ENCODE results near the gene DAP. TPM values are rescaled to one million over a fixed set of nuclear protein-coding genes. Genes with fewer than 3 reads are reported as not detected.

DAP gene
- polyA plus RNA-seq, 5 donors: 80.0 to 119 (median 92.8) TPM

- DNase-seq: no peak
These were observed 1.9 kb upstream of the DAP start for GRCh38 chr5:10762776-10763500.

- DNase-seq: peak in 1 of 2 donors; percentile 20
These were observed 1.1 kb upstream of the DAP start for GRCh38 chr5:10761933-10762775.

DNA sequence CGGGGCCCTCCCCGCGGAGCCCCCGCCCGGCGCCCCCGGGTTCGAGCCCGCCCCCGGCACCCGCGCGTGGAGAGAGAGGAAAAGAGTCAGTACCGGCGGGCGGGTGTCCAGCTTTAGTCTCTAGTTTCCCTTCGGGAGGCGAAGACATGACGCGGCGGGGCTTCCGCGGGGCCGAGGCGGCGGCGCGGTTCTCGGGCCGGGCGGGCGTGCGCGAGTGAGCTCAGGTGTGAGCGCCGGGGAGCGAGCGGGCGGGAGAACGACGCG lies 181 bp downstream of the DAP start:
- DNase-seq: no peak

DNA sequence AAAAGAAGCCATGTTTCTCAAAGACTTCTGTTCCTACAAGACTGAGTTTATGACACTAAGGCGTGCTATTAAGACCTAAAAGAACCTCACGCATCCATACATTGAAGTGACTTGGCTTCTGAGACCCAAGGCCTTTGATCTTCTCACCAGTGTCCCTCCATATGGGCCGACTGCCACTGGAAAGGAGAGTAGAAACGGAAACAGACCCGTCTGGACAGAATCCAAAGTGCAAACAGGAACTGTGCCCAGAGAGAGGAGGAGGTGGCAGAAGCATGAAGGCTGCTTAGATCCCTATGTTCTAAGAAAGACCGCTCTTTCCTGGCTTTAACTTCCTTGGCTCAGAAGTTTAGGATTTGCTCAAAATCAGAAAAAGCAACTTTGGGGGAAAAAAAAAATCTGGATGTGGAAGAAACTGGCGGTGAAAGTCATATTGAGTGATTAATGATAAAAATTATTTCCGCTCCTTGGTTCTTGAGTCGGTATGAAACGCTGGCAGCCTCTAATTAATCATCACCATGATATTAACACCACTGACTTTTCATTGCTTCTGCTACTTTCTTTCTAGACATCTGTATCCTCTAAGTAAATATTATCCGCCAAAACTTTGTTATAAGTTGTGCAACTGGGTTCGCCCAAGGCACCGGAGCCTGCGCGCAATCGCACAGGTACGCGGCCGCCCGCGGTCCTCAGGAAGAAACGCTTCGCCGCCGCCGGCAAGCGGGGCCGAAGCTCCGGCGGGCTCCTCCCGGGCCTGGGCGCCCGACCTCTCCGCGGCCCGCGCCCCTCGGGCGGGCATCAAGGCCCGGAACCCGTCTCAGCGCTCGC lies 726 bp downstream of the DAP start:
- peak; percentile 64 to 77 for DNase-seq

DNA sequence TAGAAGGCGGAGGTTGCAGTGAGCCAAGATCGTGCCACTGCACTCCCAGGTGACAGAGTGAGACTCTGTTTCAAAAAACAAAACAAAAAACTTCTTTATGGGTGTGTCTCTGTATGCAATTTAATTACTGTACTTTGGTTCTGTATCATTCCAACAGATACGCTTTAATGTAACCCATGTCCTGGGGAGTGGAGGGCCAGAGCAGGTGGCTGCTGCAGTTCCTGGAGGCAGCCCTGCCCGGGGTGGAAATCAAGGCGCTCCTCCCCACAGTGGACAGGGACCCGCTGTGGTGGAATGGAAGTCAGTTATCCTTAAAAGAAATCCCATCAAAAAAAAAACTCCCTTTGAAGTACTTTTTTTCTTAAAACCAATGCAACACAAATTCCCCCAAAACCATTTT lies 1.9 kb downstream of the DAP start:
- no peak for DNase-seq

GRCh38 chr5:10757922-10758555 lies 3.0 kb downstream of the DAP start:
- no peak for DNase-seq

DNA sequence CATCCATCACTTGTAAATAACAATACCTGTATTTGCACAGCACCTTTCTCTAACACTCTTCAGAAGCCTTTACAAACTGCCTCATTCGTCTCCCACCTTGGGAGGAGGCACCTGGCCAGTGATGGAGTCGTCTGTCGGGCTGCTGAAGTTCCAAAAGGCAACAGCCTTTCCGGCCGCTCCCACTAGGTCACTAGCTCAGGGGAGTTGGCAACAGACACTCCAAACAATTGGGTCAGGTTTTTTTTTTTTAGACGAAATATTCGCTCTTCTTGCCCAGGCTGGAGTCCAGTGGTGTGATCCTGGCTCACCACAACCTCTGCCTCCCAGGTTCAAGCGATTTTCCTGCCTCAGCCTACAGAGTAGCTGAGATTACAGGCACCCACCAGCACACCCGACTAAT lies 4.0 kb downstream of the DAP start:
- DNase-seq: no peak

DNA sequence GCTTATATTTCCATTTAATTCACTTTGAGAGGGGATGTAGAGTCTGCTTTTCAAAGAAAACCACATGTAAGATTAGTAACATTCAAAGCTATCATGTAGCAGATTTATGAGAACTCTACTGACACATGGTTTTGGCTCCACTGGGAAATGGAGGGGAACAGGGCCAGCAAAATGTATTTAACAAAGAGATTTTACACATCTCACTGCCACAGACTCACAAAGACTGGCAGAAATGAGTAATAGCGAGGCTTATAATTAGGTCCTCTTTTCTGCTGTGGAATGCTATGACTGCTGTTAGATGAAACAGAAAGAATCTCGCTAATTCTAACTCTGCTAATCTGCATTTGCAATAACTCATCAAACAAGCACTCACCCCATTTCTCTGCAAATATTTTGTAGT lies 4.5 kb downstream of the DAP start:
- no peak for DNase-seq

DNA sequence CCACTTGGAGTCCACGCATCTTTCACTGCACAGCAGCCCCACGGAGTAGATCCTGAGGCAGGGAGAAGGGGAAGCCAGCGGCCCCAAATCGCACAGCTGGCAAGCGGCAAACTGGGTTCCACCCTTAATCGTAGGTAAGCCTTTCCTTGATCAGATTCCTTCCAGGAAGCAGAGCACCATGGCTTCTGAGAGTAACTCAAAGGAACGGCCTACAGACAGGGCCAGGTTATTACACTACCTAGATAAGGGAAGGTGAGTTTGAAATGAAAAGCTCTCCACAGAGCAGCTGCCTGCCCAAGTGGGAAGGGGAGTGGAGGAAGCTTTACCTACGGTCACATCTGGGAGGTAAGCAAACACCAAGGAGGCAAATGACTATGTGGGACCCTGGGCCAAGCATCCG lies 7.9 kb downstream of the DAP start:
- DNase-seq: no peak

DNA sequence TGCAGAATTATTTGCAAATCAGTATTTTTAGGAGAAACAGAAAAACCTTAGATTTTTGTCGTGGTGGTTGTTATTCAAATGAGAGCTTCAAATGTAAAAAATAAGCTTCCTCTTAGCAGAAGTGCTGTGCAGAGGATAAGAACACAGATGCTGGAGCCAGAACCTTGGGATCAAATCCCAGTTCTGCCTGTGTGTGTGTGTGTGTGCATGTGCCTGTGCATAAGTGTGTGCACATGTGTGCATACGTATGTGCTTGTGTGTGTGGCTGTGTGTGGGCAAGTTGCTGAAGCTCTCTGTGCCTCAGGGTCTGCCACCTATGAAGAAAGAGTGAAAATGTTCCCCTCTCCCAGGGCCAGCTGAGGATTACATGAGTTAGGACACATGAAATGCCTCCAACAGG lies 8.6 kb downstream of the DAP start:
- DNase-seq: no peak

GRCh38 chr5:10750909-10751308 lies 10.1 kb downstream of the DAP start:
- DNase-seq: no peak

- no peak for DNase-seq
These were observed 13.1 kb downstream of the DAP start for GRCh38 chr5:10747678-10748622.

DNA sequence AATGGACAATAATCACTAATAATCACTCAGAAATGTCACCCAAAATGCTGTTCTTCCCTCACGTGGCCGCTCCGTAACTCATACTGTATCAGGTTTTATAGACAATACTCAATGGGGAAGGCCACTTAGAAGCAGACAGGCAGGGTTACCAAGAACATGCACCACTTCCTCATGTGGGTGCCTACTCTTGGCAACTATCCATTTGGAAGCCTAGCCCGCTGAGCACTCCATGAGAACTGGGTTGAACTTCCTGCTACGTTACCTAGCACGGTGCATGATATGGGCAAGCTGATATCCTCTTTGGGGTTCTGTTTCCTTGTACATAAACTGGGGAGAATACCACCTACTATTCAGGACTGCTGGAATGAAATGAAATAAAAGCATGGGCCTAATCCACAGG lies 14.3 kb downstream of the DAP start:
- DNase-seq: no peak

- no peak for DNase-seq
These were observed 15.9 kb downstream of the DAP start for GRCh38 chr5:10745133-10745532.

DNA sequence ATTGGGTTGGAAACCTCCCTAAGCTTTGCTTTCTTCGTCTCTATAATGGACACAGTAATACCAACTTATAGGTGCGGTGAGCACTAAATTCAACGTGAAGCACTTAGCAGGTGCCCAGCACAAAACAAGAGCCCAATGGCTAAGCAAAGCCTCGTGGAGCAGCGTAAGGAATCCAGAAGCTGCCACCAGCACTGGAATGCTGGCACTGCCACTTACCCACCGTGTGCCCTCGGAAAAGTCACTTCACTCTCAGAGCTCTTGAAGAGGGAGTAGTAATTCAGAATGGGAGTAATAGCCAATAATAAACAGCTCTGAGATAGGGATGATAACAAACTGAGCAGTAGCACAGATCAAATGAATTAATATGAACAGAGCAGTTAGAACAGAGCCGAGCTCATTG lies 16.4 kb downstream of the DAP start:
- DNase-seq: no peak

- DNase-seq: no peak
These were observed 17.1 kb downstream of the DAP start for GRCh38 chr5:10743951-10744350.

DNA sequence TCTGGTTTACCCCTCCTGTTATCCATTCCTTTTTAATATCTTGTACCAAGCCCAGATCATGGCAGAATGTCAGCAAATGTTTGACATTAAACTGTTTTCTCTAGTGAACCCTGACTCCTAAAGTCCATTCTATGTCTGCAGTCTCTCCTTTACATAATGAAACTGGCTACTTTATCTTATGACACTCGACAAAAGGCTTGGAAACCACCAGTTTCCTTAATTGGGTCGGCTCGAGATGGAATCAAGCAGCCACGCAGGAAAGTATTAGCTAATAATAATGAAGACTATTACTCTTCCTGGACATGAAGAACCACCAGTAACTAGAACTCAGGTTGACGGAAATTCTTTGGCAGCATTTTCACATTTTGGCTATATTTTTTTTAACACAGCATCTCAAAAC lies 17.5 kb downstream of the DAP start:
- no peak for DNase-seq

DNA sequence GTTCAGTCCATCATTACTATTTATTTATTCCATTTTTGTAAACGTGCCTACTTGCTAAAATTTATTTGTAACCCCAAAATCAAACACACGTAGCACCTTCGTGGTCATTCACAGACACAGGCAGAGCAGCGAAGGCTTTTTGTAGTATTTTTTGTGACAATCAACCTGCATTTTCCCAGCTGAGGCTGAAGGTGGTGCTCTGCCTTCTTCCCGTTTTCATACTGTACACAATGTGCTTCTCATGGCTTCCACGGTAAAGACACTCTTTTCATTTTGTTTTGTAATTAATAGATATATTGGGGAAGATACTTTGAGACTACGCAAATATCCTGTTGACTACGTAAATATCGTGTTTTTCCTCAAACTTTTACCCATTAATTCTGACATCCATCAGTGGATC lies 19.4 kb downstream of the DAP start:
- no peak for DNase-seq

DNA sequence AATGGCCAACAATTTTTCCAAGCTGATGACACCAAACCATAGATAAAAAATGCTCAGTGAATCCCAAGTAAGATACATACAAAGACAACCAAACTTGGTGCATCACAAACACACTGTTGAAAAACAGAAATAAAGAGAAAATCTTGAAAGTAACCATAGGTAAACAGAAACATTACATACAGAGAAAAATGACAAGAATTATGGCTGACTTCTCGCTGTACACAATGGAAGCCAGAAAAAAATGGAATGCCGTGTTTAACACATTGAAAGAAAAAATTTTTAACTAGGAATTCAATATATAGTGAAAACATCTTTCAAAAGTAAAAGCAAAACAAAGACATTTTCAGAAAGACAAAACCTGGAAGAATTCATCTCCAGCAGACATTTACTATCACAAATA lies 20.6 kb downstream of the DAP start:
- no peak for DNase-seq

DNA sequence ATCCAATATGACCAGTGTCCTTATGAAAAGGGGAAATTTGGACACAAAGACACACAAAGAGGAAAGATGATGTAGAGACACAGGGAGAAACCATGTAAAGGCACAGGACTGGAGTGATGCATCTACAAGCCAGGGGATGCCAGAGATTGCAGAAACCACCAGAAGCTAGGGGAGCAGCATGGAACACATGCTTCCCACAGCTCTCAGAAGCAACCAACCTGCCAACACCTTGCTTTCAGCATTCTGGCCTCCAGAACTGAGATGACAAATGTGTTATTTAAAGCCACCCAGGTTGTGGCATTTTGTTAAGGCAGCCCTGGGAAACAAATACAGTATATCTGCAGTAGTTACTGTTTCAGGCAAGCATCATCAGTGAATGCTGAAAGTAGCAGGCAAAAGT lies 23.2 kb downstream of the DAP start:
- no peak for DNase-seq

DNA sequence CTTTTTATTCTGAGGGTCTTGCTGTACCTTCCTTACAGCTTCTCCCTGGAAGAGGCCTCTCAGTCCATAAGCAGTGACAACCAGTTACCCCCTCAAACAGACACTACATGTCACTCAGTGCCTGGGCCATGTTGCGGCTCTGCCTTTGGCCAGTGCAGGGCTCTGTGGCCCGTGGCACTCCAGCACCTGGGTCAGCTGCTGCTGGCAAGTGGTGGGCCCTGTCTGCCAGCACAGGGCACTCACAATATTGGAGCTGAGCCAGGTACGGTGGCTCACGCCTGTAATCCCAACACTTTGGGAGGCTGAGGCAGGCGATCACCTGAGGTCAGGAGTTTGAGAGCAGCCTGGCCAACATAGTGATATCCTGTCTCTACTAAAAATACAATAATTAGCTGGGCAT lies 24.2 kb downstream of the DAP start:
- DNase-seq: no peak

All from right lung (tissue), 5 donors.